WERI-Rb-1 (cell line): ENCODE results near the gene CACNA1I.

ENCODE experiments used
- DNase-seq: peaks from one replicate; pipeline ENCODE4 v3.0.0-alpha.2; 2020
- H3K27ac ChIP-seq: fragments of 250-450 bp; sonication (Bioruptor Pico); 2 replicates; pipeline ENCODE4 v1.5.1; 2020; ENCODE audit warnings: mild to moderate bottlenecking, moderate library complexity
- H3K27me3 ChIP-seq: fragments of 250-450 bp; sonication (Bioruptor Pico); 2 replicates; pipeline ENCODE4 v1.5.1; 2021; ENCODE audit warnings: mild to moderate bottlenecking, low read depth, moderate library complexity; ENCODE audit not compliant: insufficient read depth, severe bottlenecking
- H3K36me3 ChIP-seq: fragments of 250-450 bp; sonication (Bioruptor Pico); 2 replicates; pipeline ENCODE4 v1.5.1; 2020; ENCODE audit warnings: mild to moderate bottlenecking, moderate library complexity
- H3K4me3 ChIP-seq: 2 replicates; pipeline ENCODE4 v1.5.1; 2011; ENCODE audit warnings: low read depth, mild to moderate bottlenecking, control low read depth, low read length
- H3K9me3 ChIP-seq: fragments of 250-450 bp; sonication (Bioruptor Pico); 2 replicates; pipeline ENCODE4 v1.5.1; 2021; ENCODE audit warnings: mild to moderate bottlenecking, moderate library complexity; ENCODE audit not compliant: severe bottlenecking
- CTCF ChIP-seq: IDR thresholded peaks from 2 replicates; pipeline ENCODE4 v1.5.1; 2011; ENCODE audit warnings: low read depth, mild to moderate bottlenecking, control low read depth, inconsistent platforms, low read length

Gene CACNA1I

GRCh38 chr22:39593931-39594285, 23.4 kb downstream of the CACNA1I start:
- Histone ChIP-seq H3K4me3 (no peak overlapping the region), H3K27me3 (no peaks in the 10 kb centered on the region), H3K36me3 (no peaks in the 10 kb centered on the region), H3K9me3 (no peaks in the 10 kb centered on the region), H3K27ac (no peak overlapping the region; the same call in 1 of the 2 replicates)
- no peak for TF ChIP-seq CTCF
- DNase-seq, result no peak

- H3K9me3 ChIP-seq, result no peaks in the 10 kb centered on the region
- no peak for TF ChIP-seq CTCF
- no peaks in the 10 kb centered on the region for H3K27me3 ChIP-seq
- DNase-seq, result no peak
- H3K27ac ChIP-seq, result no peak overlapping the region
- no peak overlapping the region for H3K4me3 ChIP-seq
- H3K36me3 ChIP-seq, result no peaks in the 10 kb centered on the region
Observed at GRCh38 chr22:39594411-39594810, 23.9 kb downstream of the CACNA1I start.

GRCh38 chr22:39595622-39596172, 25.1 kb downstream of the CACNA1I start:
- no peak for DNase-seq
- Histone ChIP-seq H3K36me3 (no peaks in the 10 kb centered on the region), H3K27ac (no peak overlapping the region), H3K9me3 (no peaks in the 10 kb centered on the region), H3K27me3 (no peaks in the 10 kb centered on the region), H3K4me3 (no peak overlapping the region)
- TF ChIP-seq CTCF, result no peak

GRCh38 chr22:39596601-39597000, 26.0 kb downstream of the CACNA1I start:
- no peak overlapping the region for H3K27ac ChIP-seq
- no peaks in the 10 kb centered on the region for H3K27me3 ChIP-seq
- H3K9me3 ChIP-seq, result no peaks in the 10 kb centered on the region
- H3K36me3 ChIP-seq, result no peaks in the 10 kb centered on the region
- no peak for TF ChIP-seq CTCF
- H3K4me3 ChIP-seq, result no peak overlapping the region
- DNase-seq, result no peak

GRCh38 chr22:39597236-39597869, 26.8 kb downstream of the CACNA1I start:
- Histone ChIP-seq H3K27me3 (no peaks in the 10 kb centered on the region), H3K27ac (no peak overlapping the region)
- no peak for TF ChIP-seq CTCF

More at GRCh38 chr22:39597236-39597869, 26.8 kb downstream of the CACNA1I start:
- no peak overlapping the region for H3K4me3 ChIP-seq
- no peaks in the 10 kb centered on the region for H3K36me3 ChIP-seq
- no peaks in the 10 kb centered on the region for H3K9me3 ChIP-seq
- DNase-seq, result no peak
